ENCODE measurements around the gene PRR7. TPM values are rescaled to one million over a fixed set of nuclear protein-coding genes. Genes with fewer than 3 reads are reported as not detected.
A peak's percentile ranks its signal among the peaks of the same experiment; 100 is the strongest.

The PRR7 gene
- total RNA-seq, 1 donor from 2014 or later: 2.1 TPM

GRCh38 chr5:177472460-177473442 is 26.1 kb downstream of the PRR7 start:
- ATAC-seq (peak; percentile 45), DNase-seq (peak; percentile 68)
- H3K4me1 ChIP-seq: peaks cover 14% of the 10 kb centered on the region
- TF ChIP-seq CTCF (IDR thresholded peaks at IDR 0.05): no peak
- H3K4me3 ChIP-seq: peak overlapping the region; percentile 69
- H3K9me3 ChIP-seq: no peaks in the 10 kb centered on the region
- H3K27me3 ChIP-seq: no peaks in the 10 kb centered on the region
- peak overlapping the region; percentile 68 for H3K27ac ChIP-seq
- no peaks in the 10 kb centered on the region for H3K36me3 ChIP-seq
- intact Hi-C loops (cut with DNase I): no loop called here

DNA sequence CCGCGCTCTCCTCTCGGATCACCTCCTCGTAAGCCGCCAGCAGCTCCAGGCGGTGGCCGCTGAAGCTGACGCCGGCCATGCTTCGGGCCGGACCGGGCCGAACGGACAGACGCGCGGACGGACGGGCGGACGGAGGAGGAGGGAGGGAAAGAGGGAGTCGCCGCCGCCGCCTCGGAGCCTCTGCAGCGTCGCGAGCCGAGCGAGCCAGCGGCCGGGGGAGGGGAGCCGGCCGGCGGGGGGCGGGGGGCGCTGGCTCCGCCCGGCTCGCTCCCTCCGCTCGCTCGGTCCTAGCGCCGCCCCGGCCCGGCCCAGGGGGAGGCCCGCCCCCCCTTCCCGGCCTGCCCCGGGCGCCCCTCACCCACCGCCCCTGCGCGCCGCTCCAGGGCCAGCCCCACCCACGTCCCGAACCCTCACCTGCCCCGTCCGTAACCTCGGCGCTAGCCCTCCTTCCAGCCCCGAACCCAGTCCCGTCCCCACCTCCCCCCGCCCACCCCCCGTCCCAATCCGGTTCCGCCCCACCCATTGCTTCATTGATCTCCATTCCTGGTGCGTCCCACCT is 26.9 kb downstream of the PRR7 start, which contains the start of gene DBN1:
TSS of gene DBN1 (minus strand) at position 192 of the 559 bp plus-strand sequence. CDS start at position 79, 113 bp downstream.
- no peaks in the 10 kb centered on the region for H3K36me3 ChIP-seq
- H3K9me3 ChIP-seq: no peaks in the 10 kb centered on the region
- TF ChIP-seq CTCF (IDR thresholded peaks at IDR 0.05): no peak
- peak within 1 kb of the TSS; percentile 68 for H3K27ac ChIP-seq
- peaks cover 18% of the 10 kb centered on the region for H3K4me1 ChIP-seq
- ATAC-seq: peak; percentile 73
- peak within 1 kb of the TSS; percentile 69 for H3K4me3 ChIP-seq
- peak; percentile 75 for DNase-seq
- intact Hi-C loops (cut with DNase I): no loop called here
- no peaks in the 10 kb centered on the region for H3K27me3 ChIP-seq

DNA sequence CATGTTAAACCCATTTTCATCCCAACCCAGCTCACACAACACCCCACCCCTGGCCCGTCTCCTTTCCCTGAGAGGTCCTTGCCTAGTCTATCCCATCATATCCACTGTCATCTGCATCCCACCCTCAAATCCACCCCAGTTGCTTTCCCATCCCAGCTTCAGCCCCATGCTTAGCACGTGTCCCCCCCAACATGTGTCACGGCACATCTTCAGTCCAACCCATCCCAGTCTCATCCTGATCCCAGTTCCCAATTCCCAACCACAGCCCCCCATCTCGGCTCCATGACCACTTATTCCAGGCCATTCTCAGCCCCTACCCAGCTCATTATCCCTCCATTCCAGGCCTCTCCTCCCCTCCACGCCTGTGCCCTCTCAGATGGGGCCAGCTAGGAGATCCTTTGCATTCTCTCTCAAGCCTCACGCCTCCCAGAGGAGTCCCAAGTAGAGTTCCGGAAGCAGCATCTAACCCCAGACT is 27.4 kb downstream of the PRR7 start:
- TF ChIP-seq CTCF (IDR thresholded peaks at IDR 0.05): no peak
- no peak for DNase-seq
- ATAC-seq: no peak
- Histone ChIP-seq H3K36me3 (no peaks in the 10 kb centered on the region), H3K27ac (no peak overlapping the region), H3K4me3 (no peak overlapping the region), H3K27me3 (no peaks in the 10 kb centered on the region), H3K4me1 (peaks cover 23% of the 10 kb centered on the region), H3K9me3 (no peaks in the 10 kb centered on the region)
- intact Hi-C loops (cut with DNase I): no loop called here

- no peak for ATAC-seq
- TF ChIP-seq CTCF (IDR thresholded peaks at IDR 0.05): no peak
- H3K27me3 ChIP-seq: no peaks in the 10 kb centered on the region
- intact Hi-C loops (cut with DNase I): no loop called here
- no peak overlapping the region for H3K27ac ChIP-seq
- no peak overlapping the region for H3K4me3 ChIP-seq
- no peaks in the 10 kb centered on the region for H3K9me3 ChIP-seq
- DNase-seq: no peak
- H3K4me1 ChIP-seq: peaks cover 33% of the 10 kb centered on the region
- no peaks in the 10 kb centered on the region for H3K36me3 ChIP-seq
These were observed 28.4 kb downstream of the PRR7 start for GRCh38 chr5:177474846-177475562.

GRCh38 chr5:177475563-177476427 is 29.2 kb downstream of the PRR7 start:
- TF ChIP-seq CTCF (IDR thresholded peaks at IDR 0.05): no peak
- no peak for DNase-seq
- no peak overlapping the region for H3K4me3 ChIP-seq
- peaks cover 35% of the 10 kb centered on the region for H3K4me1 ChIP-seq
- H3K9me3 ChIP-seq: no peaks in the 10 kb centered on the region
- ATAC-seq: no peak
- intact Hi-C loops (cut with DNase I): no loop called here
- H3K27ac ChIP-seq: no peak overlapping the region
- no peaks in the 10 kb centered on the region for H3K27me3 ChIP-seq
- H3K36me3 ChIP-seq: no peaks in the 10 kb centered on the region

All from upper lobe of right lung (tissue), 1 donor.